H1 (cell line): ENCODE measurements around the gene CTIF. TPM values are rescaled to one million over a fixed set of nuclear protein-coding genes. Genes with fewer than 3 reads are reported as not detected.

Experiments used
- BACH1 ChIP-seq: IDR thresholded peaks from 2 replicates; pipeline ENCODE4 v1.6.1; 2012; ENCODE audit warnings: low read length, improper control_type of control experiment
- CHD7 ChIP-seq: fragments of 300-600 bp; sonication (generic); IDR thresholded peaks from 2 replicates; pipeline ENCODE4 v1.7.1; 2012; ENCODE audit warnings: low read length, moderate library complexity, mild to moderate bottlenecking, inconsistent platforms; ENCODE audit not compliant: insufficient replicate concordance
- EZH2 ChIP-seq: fragments of 200-600 bp; sonication (generic); IDR thresholded peaks from 2 replicates; pipeline ENCODE4 v1.7.1; 2012; ENCODE audit warnings: low read depth, mild to moderate bottlenecking, moderate library complexity, low read length, inconsistent platforms; ENCODE audit not compliant: severe bottlenecking
- MAX ChIP-seq: IDR thresholded peaks from 2 replicates; pipeline ENCODE4 v1.6.1; 2012; ENCODE audit warnings: inconsistent platforms
- POLR2AphosphoS5 ChIP-seq: IDR thresholded peaks from 2 replicates; pipeline ENCODE4 v1.6.1; 2011; ENCODE audit warnings: low read depth, low read length
- polyA plus RNA-seq, 7 experiments: library from polyadenylated mRNA; depleted of rRNA in 3 of 7; stranded (reverse) in 5 of 7; unstranded in 2 of 7; fragments of >200 nt in 5 of 7; fragments of 200-250 nt in 2 of 7; gene quantifications; 1 replicate in 5 of 7; 2 replicates in 1 of 7; 4 replicates in 1 of 7; pipeline versions ENCODE4 v1.2.1 to v1.2.3, GENCODE V29; 2011 to 2013; ENCODE audit warnings: missing spikeins in 2 of 7, mixed read lengths in 2 of 7
- total RNA-seq: library from RNA; stranded (reverse); fragmentation: NEBNext Ultra II Directional; extraction: Animal tissue kit (Norgen Biotek cat#: 25700); gene quantifications from 2 replicates; pipeline ENCODE4 v1.2.1, GENCODE V29; 2021

CTIF gene
- total and polyA plus RNA-seq, 2 of the 8 experiments (the other 6 are each of a cell fraction or from before 2014, with no cell fraction given), result 9.0 to 17.8 TPM

- TF ChIP-seq CHD7 (no peak), EZH2 (no peak), BACH1 (no peak), MAX (no peak), POLR2AphosphoS5 (no peak)
Measured at GRCh38 chr18:48899558-48900174, 360.8 kb downstream of the CTIF start (continued).
